NCI-H2227 treated with DMSO at 0.1 percent for 48 hours (cell line): ENCODE measurements around the gene ZNF394.

ENCODE experiments used
- DNase-seq: peaks from one replicate; lab custom pipeline; 2025; lab: John Stamatoyannopoulos, UW

Gene ZNF394

DNA sequence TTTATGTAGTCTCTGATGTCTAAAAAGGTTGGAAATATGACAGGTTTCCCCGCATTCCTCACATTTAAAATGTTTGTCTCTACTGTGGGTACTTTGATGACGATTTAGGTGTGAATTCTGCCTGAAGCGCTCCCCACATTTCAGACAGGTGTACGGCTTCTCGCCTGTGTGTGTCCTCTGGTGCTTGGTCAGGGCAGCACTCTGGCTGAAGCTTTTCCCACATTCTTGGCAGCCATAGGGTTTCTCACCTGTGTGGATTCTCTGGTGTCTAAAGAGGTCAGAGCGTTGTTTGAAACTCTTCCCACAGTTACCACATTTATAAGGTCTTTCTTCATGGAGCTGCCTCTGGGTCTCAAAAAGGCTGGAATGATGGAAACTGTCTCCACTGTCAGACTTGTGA lies 6.3 kb downstream of the ZNF394 start:
- DNase-seq = no peak

- no peak for DNase-seq
Measured at GRCh38 chr7:99490878-99491277, 9.2 kb downstream of the ZNF394 start.

- DNase-seq = no peak
Measured at GRCh38 chr7:99489235-99489634, 10.8 kb downstream of the ZNF394 start.

DNA sequence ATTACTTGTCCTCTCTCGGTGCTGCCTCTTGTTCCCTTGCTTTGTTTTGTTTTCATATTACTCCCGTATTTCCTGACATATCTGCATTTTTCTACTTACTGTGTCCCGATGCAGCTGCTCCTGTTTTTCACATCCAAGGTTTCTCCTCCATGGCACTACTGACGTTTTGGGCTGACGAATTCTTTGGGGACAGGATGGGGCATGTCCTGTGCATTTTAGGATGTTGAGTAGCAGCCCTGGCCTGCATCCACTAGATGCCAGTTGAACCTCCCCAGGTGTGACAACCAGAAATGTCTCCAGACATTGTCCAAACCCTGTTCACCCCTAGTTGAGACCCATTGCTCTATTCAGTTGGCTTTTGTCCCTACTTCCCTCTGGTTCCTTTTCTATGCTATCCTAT lies 15.0 kb downstream of the ZNF394 start:
- DNase-seq = no peak

DNA sequence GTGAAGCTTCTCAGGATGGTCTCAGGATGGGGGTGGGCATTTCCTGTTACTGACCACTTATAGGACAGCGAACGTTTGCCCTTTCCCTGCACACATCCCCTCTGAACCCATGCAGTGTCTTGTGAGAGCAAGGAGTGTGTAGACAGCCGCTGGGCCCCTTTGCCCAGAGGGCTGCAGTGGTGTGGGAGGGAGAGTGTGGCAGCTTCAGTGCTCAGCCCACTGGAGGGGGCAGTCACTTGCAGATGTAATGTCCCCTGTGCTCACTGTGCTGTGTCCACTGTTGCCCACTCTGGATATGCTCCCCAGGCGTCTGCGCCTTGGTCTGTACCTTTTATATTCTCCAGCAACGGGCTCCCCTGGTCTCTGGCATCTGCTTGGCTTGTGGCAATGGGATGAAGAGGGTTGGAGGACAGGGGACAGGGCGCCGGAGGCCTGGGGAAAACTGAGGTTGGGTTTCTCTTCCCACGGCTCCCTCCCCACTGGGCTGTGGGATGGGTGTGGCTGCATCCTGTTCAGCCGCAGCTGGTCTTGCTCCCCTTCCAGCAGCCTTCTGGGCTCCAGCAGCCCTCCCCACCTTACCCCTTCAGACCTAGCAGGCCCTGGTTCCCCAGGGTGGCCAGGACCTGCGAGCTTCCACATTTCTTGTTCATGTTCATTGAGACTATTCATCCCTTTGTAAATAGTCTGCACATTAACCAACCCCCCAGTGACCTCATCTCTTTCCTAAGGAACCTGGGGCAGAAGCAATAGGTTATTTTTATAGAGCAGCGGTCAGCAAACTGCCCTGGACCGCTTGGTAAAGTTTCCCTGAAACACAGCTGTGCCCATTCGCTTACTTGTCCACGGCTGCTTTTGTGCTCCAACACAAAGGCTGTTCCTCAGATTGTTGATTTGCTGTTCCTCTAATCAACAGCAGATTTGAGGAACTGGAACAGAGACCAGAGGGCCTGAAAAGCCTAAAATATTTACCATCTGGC lies 21.3 kb downstream of the ZNF394 start:
- DNase-seq = no peak

DNA sequence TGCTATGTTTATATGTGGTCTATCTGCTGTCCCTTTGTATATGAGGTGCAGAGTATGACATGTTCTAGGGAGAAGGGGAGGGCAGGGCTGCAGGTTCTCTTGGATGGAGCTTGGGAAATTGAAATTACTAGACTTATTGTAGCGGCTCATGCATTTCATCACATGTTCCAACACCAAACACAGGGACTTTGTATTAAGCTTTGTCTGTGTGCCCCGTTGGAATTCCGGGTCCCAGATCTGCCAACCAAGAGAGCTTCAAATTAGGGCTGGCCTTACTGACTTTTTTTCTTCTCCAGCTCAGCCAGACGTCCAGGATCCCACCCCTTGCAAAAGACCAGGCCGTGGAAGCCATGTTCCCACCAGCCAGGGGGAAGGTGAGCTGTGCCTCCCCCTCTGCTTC lies 24.0 kb downstream of the ZNF394 start:
- no peak for DNase-seq

DNA sequence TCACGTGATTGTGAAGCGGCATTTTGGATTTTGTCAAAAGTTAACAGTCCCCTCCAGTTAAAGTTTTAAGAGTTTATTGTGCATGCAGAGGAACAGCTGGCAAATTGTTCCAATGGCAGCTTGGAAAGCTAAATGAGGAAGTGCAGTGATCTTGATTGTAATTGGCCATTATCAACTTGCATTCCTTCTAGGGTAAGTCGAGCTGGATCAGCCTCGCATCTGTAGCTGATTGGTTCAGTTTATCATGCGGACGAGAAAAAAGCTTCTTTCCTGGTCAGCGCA lies 26.8 kb downstream of the ZNF394 start:
- no peak for DNase-seq

DNA sequence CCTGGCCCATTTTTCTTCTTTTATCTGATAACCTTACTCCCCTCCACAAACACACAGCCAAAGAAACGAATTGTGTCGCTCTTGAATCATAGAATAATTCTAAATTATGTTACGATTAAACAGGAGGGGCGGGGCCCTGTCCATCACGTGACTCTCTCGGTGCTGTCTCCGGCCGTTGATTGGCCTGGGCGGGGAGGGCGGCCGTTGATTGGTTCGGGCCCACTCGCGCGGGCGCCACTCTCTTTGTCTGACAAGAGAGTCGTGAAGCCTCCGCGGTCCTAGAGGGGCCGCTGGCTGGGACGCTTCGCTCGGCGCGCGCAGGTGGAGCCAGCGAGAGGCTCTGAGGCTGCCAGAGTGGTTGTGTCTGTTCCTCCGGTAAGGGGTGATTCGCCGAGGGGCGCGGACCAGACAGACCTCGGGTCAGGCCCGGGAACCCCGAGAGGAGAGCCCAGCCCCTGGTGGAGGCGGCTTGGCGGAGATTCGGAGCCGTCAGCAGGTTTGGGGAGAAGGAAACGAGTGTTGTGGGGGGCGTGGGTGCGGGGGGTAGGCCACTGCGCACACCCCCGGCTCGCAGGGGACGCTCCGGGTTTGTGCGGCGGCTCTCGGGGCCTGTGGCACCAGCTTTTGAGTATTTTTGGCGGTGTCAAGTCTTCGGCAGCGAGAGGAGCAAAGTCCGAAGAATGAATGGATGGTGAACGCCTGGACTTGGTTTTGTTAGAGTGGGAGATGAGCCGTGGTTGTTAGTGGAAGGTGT lies 27.3 kb downstream of the ZNF394 start, which contains the start of gene ZNF789:
ZNF789 (plus strand) TSS at position 330 of the 754 bp plus-strand sequence. CDS start 3,567 bp downstream, outside the sequence.
- DNase-seq = peak; percentile 98

DNA sequence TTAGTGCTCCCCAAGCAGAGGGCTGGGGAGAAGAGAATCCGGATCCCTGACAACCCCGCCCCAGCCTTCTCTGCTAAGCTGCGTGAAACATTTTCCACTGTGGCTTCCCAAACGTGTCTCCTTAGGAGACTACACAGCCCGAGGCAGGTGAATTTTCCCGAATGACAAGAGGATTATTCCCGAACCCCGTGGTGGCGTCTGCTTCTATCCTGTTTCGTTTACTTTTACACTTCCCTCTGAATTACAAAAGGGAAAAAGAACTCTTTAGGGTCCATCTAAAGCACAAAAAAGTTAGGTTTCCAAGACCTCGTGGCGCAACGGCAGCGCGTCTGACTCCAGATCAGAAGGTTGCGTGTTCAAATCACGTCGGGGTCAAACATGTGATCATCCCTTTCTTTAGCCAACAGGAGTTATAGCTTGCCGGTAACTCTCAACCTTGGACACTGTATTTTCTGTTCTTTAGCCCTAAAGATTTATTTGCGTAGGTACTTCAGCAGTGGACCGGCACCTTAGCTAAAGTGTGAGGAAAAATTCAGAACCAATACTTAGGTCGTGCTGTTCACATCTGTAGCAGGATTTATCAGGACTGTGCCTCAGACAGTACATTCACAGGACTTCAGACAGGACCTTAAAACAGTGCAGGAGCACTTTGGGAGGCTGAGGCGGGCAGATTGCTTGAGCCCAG lies 30.6 kb downstream of the ZNF394 start:
- DNase-seq = no peak

DNA sequence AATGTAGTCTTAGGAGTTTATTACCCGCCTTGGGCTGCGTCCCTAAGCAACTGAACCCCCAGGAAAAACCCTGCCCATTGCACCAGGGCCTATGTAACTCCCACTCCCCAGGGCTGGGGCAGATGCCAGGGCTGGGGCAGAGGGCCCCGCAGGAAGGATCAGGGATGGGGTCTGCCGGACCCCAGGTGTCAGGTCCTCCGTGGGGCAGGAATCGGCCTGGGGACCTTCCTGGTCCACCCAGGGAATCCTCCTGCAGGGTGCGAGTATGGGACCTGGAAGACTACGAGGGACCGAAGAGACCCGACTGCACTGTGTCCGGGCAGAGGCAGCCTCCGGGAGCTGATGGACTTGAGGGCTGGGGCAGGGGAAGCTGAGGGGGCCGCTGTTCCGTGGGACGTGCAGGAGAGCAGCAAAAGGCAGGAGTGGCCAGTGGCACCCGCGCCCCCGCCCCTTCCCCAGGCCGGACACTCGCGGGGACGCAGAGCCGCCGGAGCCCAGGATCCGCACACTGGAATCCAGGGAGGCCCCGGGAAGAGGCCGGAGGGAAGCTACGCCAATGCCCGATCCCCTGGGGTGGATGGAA lies 31.7 kb downstream of the ZNF394 start:
- no peak for DNase-seq

- DNase-seq = no peak
Measured at GRCh38 chr7:99465421-99465768, 34.7 kb downstream of the ZNF394 start.

DNA sequence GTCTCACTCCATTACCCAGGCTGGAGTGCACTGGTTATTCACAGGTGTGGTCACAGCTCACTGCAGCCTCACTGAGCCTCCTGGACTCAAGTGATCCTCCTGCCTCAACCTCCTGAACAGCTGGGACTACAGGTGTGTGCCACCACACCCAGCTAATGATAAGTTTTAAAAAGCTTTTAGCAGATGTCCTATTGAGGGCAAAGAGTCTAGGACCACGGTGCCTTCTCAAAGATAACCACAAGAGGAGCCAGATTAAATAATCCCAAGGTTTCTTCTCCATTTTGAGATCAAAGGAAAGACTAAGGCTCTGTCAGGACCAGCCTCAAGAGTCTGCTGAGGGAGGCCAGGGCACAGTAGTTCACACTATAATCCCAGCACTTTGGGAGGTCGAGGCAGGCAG lies 38.9 kb downstream of the ZNF394 start:
- no peak for DNase-seq

DNA sequence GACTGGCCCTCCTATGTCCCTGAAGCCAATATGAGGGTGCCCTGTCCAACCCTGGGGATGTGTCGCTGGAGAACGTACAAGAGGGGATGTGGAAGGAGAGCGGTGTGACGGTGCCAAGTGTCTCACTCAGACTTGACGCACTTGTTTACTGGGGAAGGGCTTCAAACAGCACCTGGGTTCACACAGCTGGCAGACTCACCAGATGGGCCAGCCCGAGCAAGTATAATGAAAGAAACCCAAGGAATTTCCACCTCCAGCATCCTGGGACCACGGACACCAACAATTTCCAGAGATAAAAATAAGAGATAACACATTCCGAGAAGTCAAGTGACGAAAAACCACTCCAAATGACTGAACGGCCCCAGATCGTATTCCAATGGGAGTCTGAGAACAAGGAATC lies 39.4 kb downstream of the ZNF394 start:
- DNase-seq = no peak

- no peak for DNase-seq
Measured at GRCh38 chr7:99459087-99459486, 41.0 kb downstream of the ZNF394 start.

GRCh38 chr7:99457650-99458493 lies 42.2 kb downstream of the ZNF394 start:
- DNase-seq = no peak

DNA sequence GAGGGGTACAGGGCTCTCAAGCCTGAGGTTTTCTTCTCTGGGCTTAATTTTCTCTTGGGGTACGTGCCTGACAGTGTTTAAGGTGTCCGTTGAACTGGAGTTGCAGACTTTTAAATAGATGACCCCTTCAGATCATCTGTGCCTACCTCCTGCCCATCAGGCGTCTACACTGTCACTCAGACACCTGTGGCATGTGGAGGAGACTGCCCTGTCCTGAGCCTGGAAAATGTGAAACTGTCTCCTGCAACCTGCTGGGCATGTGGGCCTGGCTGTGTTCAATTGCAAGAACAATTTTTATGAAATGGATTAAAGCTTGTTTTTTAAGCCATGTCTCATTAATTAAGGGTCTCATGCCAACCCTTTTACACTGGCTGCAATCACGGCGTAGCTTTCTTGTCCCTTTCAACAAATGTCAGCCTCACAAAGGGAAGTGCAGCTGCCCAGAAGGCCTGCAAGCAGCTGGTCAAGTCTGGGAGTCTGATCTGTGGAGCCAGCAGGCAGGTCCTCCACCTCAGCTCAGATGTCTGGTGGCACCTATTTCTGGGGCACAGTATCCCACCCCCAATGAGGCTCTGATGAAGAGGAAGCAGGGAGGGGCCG lies 42.9 kb downstream of the ZNF394 start:
- no peak for DNase-seq

- DNase-seq = no peak
Measured at GRCh38 chr7:99456288-99456687, 43.8 kb downstream of the ZNF394 start.

DNA sequence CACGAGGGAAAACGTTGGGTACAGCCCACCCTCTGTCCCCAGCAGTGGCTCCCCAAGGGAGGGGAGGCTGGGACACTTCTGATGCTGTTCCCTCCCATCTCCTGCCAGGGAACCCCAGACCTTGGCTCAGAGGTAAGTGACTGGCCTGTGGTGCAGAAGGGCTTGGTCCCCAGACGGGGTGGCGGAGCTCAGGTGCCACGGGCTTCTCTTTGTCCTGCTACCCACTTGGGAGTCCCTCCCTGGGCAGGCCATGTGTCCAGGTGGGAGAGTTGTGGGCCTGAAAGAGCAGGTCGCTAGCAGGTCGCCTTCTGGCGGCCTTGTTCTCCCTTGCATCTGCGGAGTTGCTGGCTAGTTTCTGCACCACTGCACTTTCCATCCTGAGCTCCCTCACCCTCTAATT lies 44.2 kb downstream of the ZNF394 start:
- no peak for DNase-seq

DNA sequence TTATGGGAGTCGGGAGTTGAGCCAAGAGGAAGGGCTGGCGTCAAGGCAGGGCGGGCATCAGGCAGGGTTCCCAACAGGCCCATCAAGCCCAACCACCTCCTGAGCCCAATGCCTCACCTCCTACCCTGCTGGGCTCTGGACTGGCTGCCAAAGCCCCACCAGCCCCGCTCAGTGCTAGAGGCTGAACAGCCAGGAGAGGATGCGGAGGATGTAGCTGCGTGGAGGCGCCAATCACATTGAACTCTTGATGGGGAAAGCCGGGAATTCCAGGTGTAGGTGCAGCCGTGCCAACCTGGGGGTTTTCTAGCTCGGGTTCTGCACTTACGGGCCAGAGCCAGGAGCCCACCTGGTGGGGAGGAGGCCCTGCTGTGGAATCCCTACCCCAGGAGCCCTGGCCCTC lies 47.0 kb downstream of the ZNF394 start:
- DNase-seq = no peak

GRCh38 chr7:99452541-99452940 lies 47.5 kb downstream of the ZNF394 start:
- DNase-seq = no peak

DNA sequence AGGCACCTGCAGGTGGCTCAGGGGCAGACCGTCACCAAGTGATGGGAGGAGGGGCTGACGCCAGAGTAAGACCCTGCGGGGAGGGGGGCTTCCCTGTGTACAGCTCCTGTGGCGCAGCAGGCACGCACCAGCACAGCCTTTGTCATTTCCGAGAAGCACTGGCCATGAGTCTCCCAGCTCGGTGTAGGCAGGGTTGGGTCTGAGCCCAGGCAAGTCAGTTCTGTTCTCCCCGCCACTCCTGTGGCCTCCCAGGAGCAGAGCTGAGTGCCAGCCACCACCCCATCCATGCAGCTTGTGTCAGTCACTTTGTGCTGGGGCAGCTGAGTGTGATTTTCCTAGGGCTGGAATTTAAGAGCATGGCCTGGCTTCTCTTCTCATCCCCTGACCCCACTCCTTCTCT lies 48.1 kb downstream of the ZNF394 start:
- DNase-seq = no peak
